Measurements from ENCODE around the gene ANKH.

The ANKH gene

DNA sequence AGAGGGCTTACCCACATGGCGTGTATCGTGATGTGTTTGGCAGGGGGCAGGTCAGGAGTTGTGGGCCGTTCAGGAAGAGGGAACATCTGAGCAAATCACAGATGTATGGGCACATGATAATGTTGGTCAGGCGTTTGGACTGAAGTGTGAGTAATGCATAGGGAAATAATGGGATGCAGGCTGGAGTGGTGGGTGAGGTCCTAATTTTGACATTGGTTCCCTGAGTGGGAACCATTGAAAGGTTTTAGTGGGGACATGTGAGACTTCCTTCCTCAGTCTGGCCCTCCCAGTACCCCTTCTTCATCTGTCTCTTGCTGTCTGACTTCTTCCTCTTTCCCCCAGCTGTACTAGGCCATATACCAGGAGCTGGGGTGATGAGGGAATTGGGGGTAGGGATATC is 199.5 kb downstream of the ANKH start:
- Histone ChIP-seq H3K27me3 (no peaks in the 10 kb centered on the region), H3K36me3 (peaks cover 0 to 5% (median 0%) of the 10 kb centered on the region in 3 donors), H3K4me3 (no peak overlapping the region), H3K27ac (no peak overlapping the region), H3K4me1 (peaks cover 0 to 79% (median 25%) of the 10 kb centered on the region in 4 donors), H3K9me3 (no peaks in the 10 kb centered on the region)
- DNase-seq = no peak
- TF ChIP-seq, protein P1, sequence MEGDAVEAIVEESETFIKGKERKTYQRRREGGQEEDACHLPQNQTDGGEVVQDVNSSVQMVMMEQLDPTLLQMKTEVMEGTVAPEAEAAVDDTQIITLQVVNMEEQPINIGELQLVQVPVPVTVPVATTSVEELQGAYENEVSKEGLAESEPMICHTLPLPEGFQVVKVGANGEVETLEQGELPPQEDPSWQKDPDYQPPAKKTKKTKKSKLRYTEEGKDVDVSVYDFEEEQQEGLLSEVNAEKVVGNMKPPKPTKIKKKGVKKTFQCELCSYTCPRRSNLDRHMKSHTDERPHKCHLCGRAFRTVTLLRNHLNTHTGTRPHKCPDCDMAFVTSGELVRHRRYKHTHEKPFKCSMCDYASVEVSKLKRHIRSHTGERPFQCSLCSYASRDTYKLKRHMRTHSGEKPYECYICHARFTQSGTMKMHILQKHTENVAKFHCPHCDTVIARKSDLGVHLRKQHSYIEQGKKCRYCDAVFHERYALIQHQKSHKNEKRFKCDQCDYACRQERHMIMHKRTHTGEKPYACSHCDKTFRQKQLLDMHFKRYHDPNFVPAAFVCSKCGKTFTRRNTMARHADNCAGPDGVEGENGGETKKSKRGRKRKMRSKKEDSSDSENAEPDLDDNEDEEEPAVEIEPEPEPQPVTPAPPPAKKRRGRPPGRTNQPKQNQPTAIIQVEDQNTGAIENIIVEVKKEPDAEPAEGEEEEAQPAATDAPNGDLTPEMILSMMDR (IDR thresholded peaks at IDR 0.05) = no peak
- intact Hi-C loops (cut with DNase I; ENCODE audit: low total_unique reads) = no loop called here

DNA sequence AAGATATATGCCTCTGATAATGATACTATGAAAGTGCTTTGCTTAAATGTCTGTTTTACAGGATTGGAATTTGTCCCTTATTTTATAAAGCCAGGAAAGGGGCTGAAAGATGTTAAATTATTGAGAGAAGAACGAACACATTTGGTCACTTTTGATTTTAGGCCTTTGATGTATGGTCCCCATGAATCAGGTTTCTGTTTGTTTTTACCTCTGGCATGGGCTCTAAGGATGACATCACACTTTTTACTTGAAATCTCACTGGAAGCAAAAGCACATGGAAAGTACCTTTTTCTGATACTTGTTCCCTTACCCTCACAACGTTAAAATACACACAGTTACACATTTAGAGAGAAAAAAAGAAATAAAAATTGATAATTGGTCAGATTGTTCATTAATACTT is 200.2 kb downstream of the ANKH start:
- TF ChIP-seq, protein P1 (IDR thresholded peaks at IDR 0.05) = no peak
- intact Hi-C loops (cut with DNase I; ENCODE audit: low total_unique reads) = no loop called here
- H3K27ac ChIP-seq = no peak overlapping the region
- DNase-seq = no peak
- H3K27me3 ChIP-seq = no peaks in the 10 kb centered on the region
- H3K36me3 ChIP-seq = peaks cover 0 to 5% (median 0%) of the 10 kb centered on the region in 3 donors
- H3K4me1 ChIP-seq = peaks cover 0 to 79% (median 30%) of the 10 kb centered on the region in 4 donors
- no peaks in the 10 kb centered on the region for H3K9me3 ChIP-seq
- no peak overlapping the region for H3K4me3 ChIP-seq

DNA sequence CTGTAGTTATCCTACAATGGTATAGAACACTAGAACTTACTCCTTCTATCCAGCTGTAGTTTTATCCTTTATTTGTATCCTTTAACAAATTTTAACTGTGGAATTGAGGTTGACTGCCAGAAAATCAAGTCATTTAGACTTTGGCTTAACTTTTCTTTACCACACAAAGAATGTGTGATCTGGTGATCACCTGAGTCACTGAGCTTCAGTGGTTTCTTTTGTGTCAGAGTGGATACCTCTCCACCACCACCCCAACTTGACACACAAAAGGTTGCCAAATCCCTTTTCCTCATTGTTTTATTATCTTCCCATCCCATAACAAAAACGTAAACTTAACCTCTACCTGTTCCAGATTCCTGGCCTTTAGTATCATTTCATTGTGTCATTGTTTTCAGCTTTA is 201.6 kb downstream of the ANKH start:
- no peaks in the 10 kb centered on the region for H3K9me3 ChIP-seq
- H3K4me1 ChIP-seq = peaks cover 0 to 77% (median 34%) of the 10 kb centered on the region in 4 donors
- H3K27ac ChIP-seq = no peak overlapping the region
- H3K36me3 ChIP-seq = peaks cover 0 to 5% (median 0%) of the 10 kb centered on the region in 3 donors
- DNase-seq = no peak
- no peak overlapping the region for H3K4me3 ChIP-seq
- TF ChIP-seq, protein P1 (IDR thresholded peaks at IDR 0.05) = no peak
- no peaks in the 10 kb centered on the region for H3K27me3 ChIP-seq
- intact Hi-C loops (cut with DNase I; ENCODE audit: low total_unique reads) = no loop called here

DNA sequence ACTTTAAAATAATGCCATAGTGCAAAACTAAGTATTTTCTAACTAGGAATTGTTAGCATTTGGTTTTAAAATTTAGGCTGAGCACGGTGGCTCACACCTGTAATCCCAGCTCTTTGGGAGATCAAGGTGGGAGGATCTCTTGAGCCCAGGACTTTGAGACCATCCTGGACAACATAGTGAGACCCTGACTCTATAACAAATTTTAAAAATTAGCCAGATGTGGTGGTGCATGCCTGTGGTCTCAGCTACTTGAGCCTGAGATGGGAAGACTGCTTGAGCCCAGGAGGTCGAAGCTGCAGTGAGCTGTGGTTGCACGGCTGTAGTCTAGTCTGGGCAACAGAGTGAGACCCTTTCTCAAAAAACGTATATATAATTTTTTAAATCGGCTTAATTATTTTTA is 202.2 kb downstream of the ANKH start:
- no peaks in the 10 kb centered on the region for H3K27me3 ChIP-seq
- H3K4me1 ChIP-seq = peaks cover 0 to 72% (median 34%) of the 10 kb centered on the region in 4 donors
- DNase-seq = no peak
- intact Hi-C loops (cut with DNase I; ENCODE audit: low total_unique reads) = no loop called here
- H3K4me3 ChIP-seq = no peak overlapping the region
- H3K27ac ChIP-seq = no peak overlapping the region
- no peaks in the 10 kb centered on the region for H3K9me3 ChIP-seq
- H3K36me3 ChIP-seq = peaks cover 0 to 5% (median 0%) of the 10 kb centered on the region in 3 donors
- TF ChIP-seq, protein P1 (IDR thresholded peaks at IDR 0.05) = no peak

DNA sequence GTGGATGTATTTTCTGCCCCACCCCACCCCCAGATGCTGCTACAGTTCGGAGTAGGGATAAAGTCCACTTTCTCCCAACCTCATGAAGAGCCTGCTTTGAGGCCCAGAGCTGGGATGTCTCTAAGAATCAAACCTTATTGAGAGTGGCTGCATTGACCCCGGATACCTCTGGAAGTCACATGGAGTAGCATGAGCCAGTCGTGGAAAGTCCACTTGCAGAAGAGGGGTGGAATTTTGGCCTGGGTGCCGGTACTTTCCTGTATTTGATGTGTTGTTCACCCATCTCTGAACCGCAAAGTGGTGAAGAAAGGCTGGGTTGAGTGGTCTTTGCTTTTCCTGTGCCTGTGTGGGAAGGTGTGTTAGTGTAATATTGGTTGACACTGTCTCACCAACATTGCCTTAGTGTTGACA is 203.4 kb downstream of the ANKH start:
- Histone ChIP-seq H3K4me3 (no peak overlapping the region), H3K27ac (no peak overlapping the region), H3K4me1 (peaks cover 0 to 77% (median 38%) of the 10 kb centered on the region in 4 donors), H3K36me3 (no peaks in the 10 kb centered on the region), H3K9me3 (no peaks in the 10 kb centered on the region), H3K27me3 (no peaks in the 10 kb centered on the region)
- intact Hi-C loops (cut with DNase I; ENCODE audit: low total_unique reads) = no loop called here
- TF ChIP-seq, protein P1 (IDR thresholded peaks at IDR 0.05) = no peak
- no peak for DNase-seq

DNA sequence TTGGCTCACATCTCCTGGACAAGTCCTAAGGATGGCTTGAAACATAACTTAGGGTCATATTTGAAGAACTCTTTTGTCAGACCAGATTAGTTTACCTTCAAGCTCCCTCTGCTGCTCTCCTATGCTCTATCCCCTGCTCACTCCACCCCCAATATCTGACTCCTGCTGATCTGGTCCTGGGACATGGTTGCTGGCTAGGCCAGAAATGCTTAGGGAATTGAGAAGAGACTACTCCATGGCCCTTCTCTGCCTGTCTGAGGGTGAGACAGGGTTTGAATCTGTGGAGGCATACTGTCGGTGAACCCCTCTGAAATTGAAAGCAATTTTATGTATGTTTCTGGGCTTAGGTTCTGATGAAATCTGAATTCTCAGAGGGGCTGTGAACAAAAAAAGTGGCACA is 203.8 kb downstream of the ANKH start:
- no peak for DNase-seq
- Histone ChIP-seq H3K27me3 (no peaks in the 10 kb centered on the region), H3K4me3 (no peak overlapping the region), H3K36me3 (no peaks in the 10 kb centered on the region), H3K4me1 (peaks cover 0 to 79% (median 39%) of the 10 kb centered on the region in 4 donors), H3K9me3 (no peaks in the 10 kb centered on the region), H3K27ac (no peak overlapping the region)
- TF ChIP-seq, protein P1 (IDR thresholded peaks at IDR 0.05) = no peak
- intact Hi-C loops (cut with DNase I; ENCODE audit: low total_unique reads) = no loop called here
